ENCODE measurements around the gene COX19. TPM values are rescaled to one million over a fixed set of nuclear protein-coding genes. Genes with fewer than 3 reads are reported as not detected.

Gene COX19
- polyA plus RNA-seq, 5 donors, result 12.6 to 17.5 (median 14.7) TPM

Other genes starting within 250 kb of the COX19 start
- gene DNAAF5, start 248.8 kb downstream of the COX19 start, polyA plus RNA-seq (ENCODE audit: insufficient read depth in 1 of 5, insufficient read length in 5 of 5, low replicate concordance in 1 of 5), result 10 to 100 TPM; 21.7 to 27.9 (median 24.6) TPM
- 10 to 100 TPM; 28.8 to 46.7 (median 34.7) TPM for gene PRKAR1B, start 248.3 kb downstream of the COX19 start, polyA plus RNA-seq (ENCODE audit: insufficient read depth in 1 of 5, insufficient read length in 5 of 5, low replicate concordance in 1 of 5)
- gene SUN1, start 143.1 kb downstream of the COX19 start, polyA plus RNA-seq (ENCODE audit: insufficient read depth in 1 of 5, insufficient read length in 5 of 5, low replicate concordance in 1 of 5), result 100 to 1,000 TPM; 127 to 183 (median 156) TPM
- gene GET4, start 99.0 kb downstream of the COX19 start, polyA plus RNA-seq (ENCODE audit: insufficient read depth in 1 of 5, insufficient read length in 5 of 5, low replicate concordance in 1 of 5), result 10 to 100 TPM; 20.3 to 40.0 (median 32.1) TPM
- 10 to 100 TPM in 1 of 5 donors, 1 to 10 TPM in 4; 4.5 to 10.6 (median 8.1) TPM for gene ADAP1, start 20.9 kb downstream of the COX19 start, polyA plus RNA-seq (ENCODE audit: insufficient read depth in 1 of 5, insufficient read length in 5 of 5, low replicate concordance in 1 of 5)
- 10 to 100 TPM in 2 of 5 donors, 1 to 10 TPM in 3; 5.4 to 21.2 (median 9.5) TPM for gene CYP2W1, start 7.6 kb upstream of the COX19 start, polyA plus RNA-seq (ENCODE audit: insufficient read depth in 1 of 5, insufficient read length in 5 of 5, low replicate concordance in 1 of 5)
- gene GPR146, start 69.0 kb upstream of the COX19 start, polyA plus RNA-seq (ENCODE audit: insufficient read depth in 1 of 5, insufficient read length in 5 of 5, low replicate concordance in 1 of 5), result 10 to 100 TPM in 1 of 5 donors, 1 to 10 TPM in 4; 4.6 to 10.8 (median 7.0) TPM
- gene GPER1, start 112.6 kb upstream of the COX19 start, polyA plus RNA-seq (ENCODE audit: insufficient read depth in 1 of 5, insufficient read length in 5 of 5, low replicate concordance in 1 of 5), result 1 to 10 TPM; 3.9 to 9.6 (median 5.8) TPM
- 10 to 100 TPM; 18.0 to 28.5 (median 21.9) TPM for gene ZFAND2A, start 184.6 kb upstream of the COX19 start, polyA plus RNA-seq (ENCODE audit: insufficient read depth in 1 of 5, insufficient read length in 5 of 5, low replicate concordance in 1 of 5)